ENCODE results near the gene RDH13.

GRCh38 chr19:55097864-55098715 lies 35.1 kb upstream of the RDH13 start:
- TF ChIP-seq CTCF (conservative IDR thresholded peaks at IDR 0.05; ENCODE audit: low read depth in 2 of 2) (no peak), STAT1 (IDR thresholded peaks at IDR 0.05; ENCODE audit: unreplicated experiment) (no peak), ZNF462 (CRISPR knock-in tag; IDR thresholded peaks at IDR 0.05) (no peak)
